Common myeloid progenitor, CD34-positive (primary cell): ENCODE measurements around the gene PCK1.

Source experiments
- CTCF ChIA-PET: fragments of 350-600 bp; sonication (Branson Sonifier 250); formaldehyde crosslinking; loops from one replicate; lab custom pipeline; 2021; ENCODE audit warnings: antibody characterized with exemption; lab: Charles Lee
- POLR2A ChIA-PET: fragments of 350-600 bp; sonication (Branson Sonifier 250); formaldehyde crosslinking; loops from one replicate; lab custom pipeline; 2021; ENCODE audit warnings: antibody characterized with exemption; lab: Charles Lee
- DNase-seq, 3 donors: peaks; one replicate each; pipeline versions ENCODE4 v3.0.0 to v3.0.0-alpha.2; 2013
- H3K27ac ChIP-seq, 2 experiments: 1 replicate in 1 of 2; 2 replicates in 1 of 2; pipeline ENCODE4 v1.7.0; 2013; ENCODE audit warnings: inconsistent platforms in 2 of 2, low read length in 2 of 2, mild to moderate bottlenecking in 2 of 2, low read depth in 1 of 2, moderate library complexity in 1 of 2; ENCODE audit not compliant: severe bottlenecking in 2 of 2, insufficient read depth in 1 of 2, poor library complexity in 1 of 2
- H3K27me3 ChIP-seq, 5 experiments: replicated peaks in 2 of 5; 1 replicate in 3 of 5; 2 replicates in 2 of 5; pipeline versions ENCODE4 v1.6.1 to v1.7.0; 2013; ENCODE audit warnings: low read length in 4 of 5, mild to moderate bottlenecking in 2 of 5, moderate library complexity in 2 of 5, inconsistent platforms in 1 of 5; ENCODE audit not compliant: insufficient read depth in 5 of 5, control insufficient read depth in 4 of 5
- H3K36me3 ChIP-seq, 4 experiments: 1 replicate in 2 of 4; 2 replicates in 2 of 4; pipeline versions ENCODE4 v1.6.1 to v1.7.0; 2013; ENCODE audit warnings: low read length in 3 of 4, control low read depth in 1 of 4, mild to moderate bottlenecking in 1 of 4; ENCODE audit not compliant: control insufficient read depth in 4 of 4, insufficient read depth in 4 of 4
- H3K4me1 ChIP-seq, 4 experiments: 1 replicate in 3 of 4; 2 replicates in 1 of 4; pipeline versions ENCODE4 v1.6.1 to v1.7.1; 2013; ENCODE audit warnings: low read length in 3 of 4, mild to moderate bottlenecking in 3 of 4, control low read depth in 1 of 4, inconsistent platforms in 1 of 4, moderate library complexity in 1 of 4; ENCODE audit not compliant: control insufficient read depth in 4 of 4, insufficient read depth in 4 of 4; ENCODE audit errors: control extremely low read depth in 1 of 4
- H3K4me3 ChIP-seq, 7 experiments: 1 replicate in 4 of 7; 2 replicates in 3 of 7; pipeline versions ENCODE4 v1.5.1 to v1.7.0; 2013; ENCODE audit warnings: mild to moderate bottlenecking in 7 of 7, low read length in 6 of 7, moderate library complexity in 6 of 7, inconsistent platforms in 2 of 7, low read depth in 2 of 7, control low read depth in 1 of 7; ENCODE audit not compliant: insufficient read depth in 4 of 7, control insufficient read depth in 1 of 7; ENCODE audit errors: extremely low read depth in 1 of 7
- H3K9me3 ChIP-seq, 5 experiments: 1 replicate in 4 of 5; 2 replicates in 1 of 5; pipeline versions ENCODE4 v1.6.1 to v1.7.1; 2013; ENCODE audit warnings: low read length in 4 of 5, mild to moderate bottlenecking in 2 of 5, inconsistent platforms in 1 of 5, low read depth in 1 of 5, moderate library complexity in 1 of 5; ENCODE audit not compliant: control insufficient read depth in 4 of 5, insufficient read depth in 2 of 5; ENCODE audit errors: control extremely low read depth in 1 of 5
- WGBS: methylation state at CpG from one replicate; pipeline ENCODE4 v1.1.5; 2013; ENCODE audit not compliant: insufficient coverage; 5-methylcytosine and 5-hydroxymethylcytosine counted together

Gene PCK1

GRCh38 chr20:57582029-57582378, 21.1 kb downstream of the PCK1 start:
- Histone ChIP-seq H3K4me3 (no peak overlapping the region), H3K36me3 (no peaks in the 10 kb centered on the region), H3K4me1 (no peaks in the 10 kb centered on the region), H3K9me3 (peaks cover 0 to 4% (median 2%) of the 10 kb centered on the region in 5 experiments), H3K27ac (no peak overlapping the region), H3K27me3 (peaks cover 0 to 95% (median 23%) of the 10 kb centered on the region in 5 experiments)
- ChIA-PET POLR2A (no interaction called here), CTCF (interaction anchor here (0.5 to 1.5 kb wide), 5 partner anchors 9 to 772 kb away, joined by 3 to 4 read pairs (median 3); no protein-coding TSS in a partner anchor)
- WGBS = 89% methylated on average over 4 of the region's 5 CpGs
- DNase-seq = no peak

- ChIA-PET POLR2A (no interaction called here), CTCF (interaction anchor here (0.8 to 1.5 kb wide), 5 partner anchors 8 to 612 kb away, joined by 3 to 4 read pairs (median 3); no protein-coding TSS in a partner anchor)
- Histone ChIP-seq H3K9me3 (peaks cover 0 to 6% (median 5%) of the 10 kb centered on the region in 5 experiments), H3K27me3 (peaks cover 0 to 90% (median 18%) of the 10 kb centered on the region in 5 experiments), H3K4me3 (no peak overlapping the region), H3K4me1 (no peaks in the 10 kb centered on the region), H3K27ac (no peak overlapping the region), H3K36me3 (no peaks in the 10 kb centered on the region)
- peak; percentile 14 to 43 (median 35) for DNase-seq
- 41% methylated on average over 14 of the region's 21 CpGs for WGBS
Measured at GRCh38 chr20:57582432-57583288, 21.8 kb downstream of the PCK1 start.

- CTCF ChIA-PET = interaction anchor here (0.7 to 1.9 kb wide), 10 partner anchors 7 to 626 kb away, joined by 3 to 7 read pairs (median 3); no protein-coding TSS in a partner anchor
- WGBS = 89% methylated on average over 15 of the region's 18 CpGs
- POLR2A ChIA-PET = no interaction called here
- H3K4me3 ChIP-seq = no peak overlapping the region
- no peak for DNase-seq
- H3K36me3 ChIP-seq = no peaks in the 10 kb centered on the region
- peaks cover 0 to 88% (median 15%) of the 10 kb centered on the region in 5 experiments for H3K27me3 ChIP-seq
- no peaks in the 10 kb centered on the region for H3K4me1 ChIP-seq
- H3K9me3 ChIP-seq = peaks cover 0 to 12% (median 10%) of the 10 kb centered on the region in 5 experiments
- no peak overlapping the region for H3K27ac ChIP-seq
Measured at GRCh38 chr20:57583289-57584257, 22.7 kb downstream of the PCK1 start.

- Histone ChIP-seq H3K27ac (no peak overlapping the region), H3K4me3 (no peak overlapping the region), H3K36me3 (no peaks in the 10 kb centered on the region), H3K4me1 (no peaks in the 10 kb centered on the region), H3K27me3 (peaks cover 0 to 75% (median 12%) of the 10 kb centered on the region in 5 experiments), H3K9me3 (peaks cover 0 to 12% (median 10%) of the 10 kb centered on the region in 5 experiments)
- no peak for DNase-seq
- POLR2A ChIA-PET = no interaction called here
- 81% methylated on average over 8 of the region's 8 CpGs for WGBS
- CTCF ChIA-PET = interaction anchor here (0.9 to 1.9 kb wide), 5 partner anchors 11 to 619 kb away, joined by 3 to 7 read pairs (median 3); no protein-coding TSS in a partner anchor
Measured at GRCh38 chr20:57584768-57585461, 24.0 kb downstream of the PCK1 start.

- ChIA-PET POLR2A (no interaction called here), CTCF (interaction anchor here (0.9 to 2.1 kb wide), 3 partner anchors 10 to 45 kb away, joined by 3 to 8 read pairs (median 7); no protein-coding TSS in a partner anchor)
- Histone ChIP-seq H3K4me3 (no peak overlapping the region), H3K27ac (no peak overlapping the region), H3K4me1 (no peaks in the 10 kb centered on the region), H3K27me3 (peaks cover 0 to 67% (median 12%) of the 10 kb centered on the region in 5 experiments), H3K36me3 (no peaks in the 10 kb centered on the region), H3K9me3 (peaks cover 0 to 12% (median 10%) of the 10 kb centered on the region in 5 experiments)
- 90% methylated on average over 17 of the region's 17 CpGs for WGBS
- DNase-seq = no peak
Measured at GRCh38 chr20:57585466-57586213, 24.7 kb downstream of the PCK1 start.

GRCh38 chr20:57586370-57586793, 25.5 kb downstream of the PCK1 start:
- WGBS = 70% methylated on average over 8 of the region's 8 CpGs
- H3K27me3 ChIP-seq = peaks cover 0 to 60% (median 10%) of the 10 kb centered on the region in 5 experiments
- no peaks in the 10 kb centered on the region for H3K4me1 ChIP-seq
- ChIA-PET CTCF (interaction anchor here (2.1 kb wide), 1 partner anchor 10 kb away, joined by 8 read pairs; no protein-coding TSS in a partner anchor), POLR2A (no interaction called here)
- H3K36me3 ChIP-seq = no peaks in the 10 kb centered on the region
- no peak for DNase-seq
- H3K27ac ChIP-seq = no peak overlapping the region
- H3K4me3 ChIP-seq = no peak overlapping the region
- H3K9me3 ChIP-seq = peaks cover 0 to 12% (median 10%) of the 10 kb centered on the region in 5 experiments
